GM20000 (cell line): ENCODE measurements around the gene PELI2.

Experiments
- DNase-seq: peaks from one replicate; pipeline ENCODE4 v3.0.0; 2012; ENCODE audit warnings: low spot score
- TF ChIP-seq, protein P1 (sequence below): IDR thresholded peaks from 2 replicates; pipeline ENCODE4 v1.5.1; 2012; ENCODE audit warnings: mild to moderate bottlenecking, control low read depth; ENCODE audit errors: extremely low read depth, missing control alignments

The PELI2 gene

DNA sequence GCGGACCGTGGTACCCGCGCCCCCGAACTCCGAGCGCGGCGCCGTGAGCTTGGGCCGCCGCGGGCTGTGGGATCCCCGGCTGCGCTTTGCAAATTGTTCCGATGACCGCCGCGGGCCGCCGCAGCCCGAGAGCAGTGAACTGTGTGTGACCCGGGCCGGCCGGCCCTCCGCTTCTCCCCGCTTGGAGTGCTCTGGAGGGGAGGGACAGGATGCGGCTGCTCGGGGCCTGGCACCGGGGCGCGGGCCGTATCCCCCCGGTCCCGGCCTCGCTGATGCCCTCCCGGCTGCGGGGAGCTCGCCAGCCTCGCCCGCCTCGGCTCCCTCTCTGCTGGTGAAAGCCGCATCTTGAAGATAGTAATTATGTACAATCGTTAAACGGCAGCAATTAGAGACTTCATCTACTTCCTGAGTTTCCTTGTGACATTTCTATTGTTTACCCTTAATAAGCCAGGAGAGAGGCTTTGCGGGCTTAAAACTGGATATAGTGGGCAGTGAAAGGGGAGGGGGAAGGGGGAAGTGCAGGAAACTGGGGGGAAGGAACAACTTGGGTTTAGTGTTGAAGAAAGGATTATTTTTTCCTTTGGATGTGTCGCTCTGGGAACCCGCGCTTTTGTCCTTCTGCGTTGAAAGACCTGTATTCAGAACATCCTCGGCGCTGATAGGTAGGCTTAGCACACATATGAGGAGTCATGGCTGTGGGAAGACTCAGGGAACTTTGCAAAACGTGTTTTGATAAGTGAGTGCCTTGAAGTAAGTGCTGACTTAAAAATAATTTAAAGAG lies 1.2 kb downstream of the PELI2 start:
- DNase-seq = peak; percentile 54
- TF ChIP-seq, protein P1, sequence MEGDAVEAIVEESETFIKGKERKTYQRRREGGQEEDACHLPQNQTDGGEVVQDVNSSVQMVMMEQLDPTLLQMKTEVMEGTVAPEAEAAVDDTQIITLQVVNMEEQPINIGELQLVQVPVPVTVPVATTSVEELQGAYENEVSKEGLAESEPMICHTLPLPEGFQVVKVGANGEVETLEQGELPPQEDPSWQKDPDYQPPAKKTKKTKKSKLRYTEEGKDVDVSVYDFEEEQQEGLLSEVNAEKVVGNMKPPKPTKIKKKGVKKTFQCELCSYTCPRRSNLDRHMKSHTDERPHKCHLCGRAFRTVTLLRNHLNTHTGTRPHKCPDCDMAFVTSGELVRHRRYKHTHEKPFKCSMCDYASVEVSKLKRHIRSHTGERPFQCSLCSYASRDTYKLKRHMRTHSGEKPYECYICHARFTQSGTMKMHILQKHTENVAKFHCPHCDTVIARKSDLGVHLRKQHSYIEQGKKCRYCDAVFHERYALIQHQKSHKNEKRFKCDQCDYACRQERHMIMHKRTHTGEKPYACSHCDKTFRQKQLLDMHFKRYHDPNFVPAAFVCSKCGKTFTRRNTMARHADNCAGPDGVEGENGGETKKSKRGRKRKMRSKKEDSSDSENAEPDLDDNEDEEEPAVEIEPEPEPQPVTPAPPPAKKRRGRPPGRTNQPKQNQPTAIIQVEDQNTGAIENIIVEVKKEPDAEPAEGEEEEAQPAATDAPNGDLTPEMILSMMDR = no peak

DNA sequence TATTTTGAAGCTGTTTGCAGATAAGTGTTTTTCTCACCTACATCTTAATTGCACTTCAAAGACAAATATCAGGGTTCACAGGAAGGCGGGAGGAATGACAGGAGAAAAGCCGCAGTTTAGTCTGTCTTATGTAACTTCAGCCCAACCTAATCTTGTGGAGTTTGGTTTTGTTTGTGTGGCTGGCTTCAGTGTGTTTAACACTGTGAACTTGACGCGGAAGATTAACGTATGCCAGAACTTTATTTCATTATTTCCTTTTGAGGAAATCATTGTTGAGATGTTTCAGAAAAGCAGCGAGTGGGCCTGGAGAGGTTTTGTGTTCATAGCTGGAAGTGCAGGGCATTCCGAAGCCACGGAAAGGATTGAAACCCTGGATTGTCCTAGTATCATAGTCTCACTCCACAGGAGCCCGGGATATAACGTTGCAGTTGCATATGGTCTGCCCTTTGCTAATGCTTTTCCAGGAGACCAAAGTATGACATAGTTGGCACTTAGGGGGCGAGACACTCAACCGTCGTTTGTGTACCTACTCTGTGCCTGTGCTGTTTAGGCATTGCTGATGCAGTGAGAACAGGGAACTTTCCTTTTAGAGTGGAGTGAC lies 2.0 kb downstream of the PELI2 start:
- TF ChIP-seq, protein P1 = no peak
- no peak for DNase-seq

DNA sequence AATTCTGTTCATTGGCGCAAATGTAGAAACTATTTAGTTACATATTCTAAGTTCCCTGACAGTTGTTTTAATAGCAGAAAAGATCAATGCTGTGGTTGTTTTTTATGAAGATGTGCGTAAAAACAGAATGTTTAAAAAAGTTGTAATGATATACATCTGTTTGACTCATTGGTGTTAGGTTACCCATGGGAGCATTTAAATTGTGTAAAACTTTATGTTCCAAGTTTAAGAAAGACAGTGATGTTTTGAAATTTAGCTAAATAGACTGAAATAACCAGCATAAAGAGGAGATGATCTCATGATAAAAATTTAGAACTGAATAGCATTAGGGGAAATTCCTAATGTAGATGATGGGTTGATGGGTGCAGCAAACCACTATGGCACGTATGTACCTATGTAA lies 3.6 kb downstream of the PELI2 start:
- DNase-seq = no peak
- TF ChIP-seq, protein P1 = no peak

DNA sequence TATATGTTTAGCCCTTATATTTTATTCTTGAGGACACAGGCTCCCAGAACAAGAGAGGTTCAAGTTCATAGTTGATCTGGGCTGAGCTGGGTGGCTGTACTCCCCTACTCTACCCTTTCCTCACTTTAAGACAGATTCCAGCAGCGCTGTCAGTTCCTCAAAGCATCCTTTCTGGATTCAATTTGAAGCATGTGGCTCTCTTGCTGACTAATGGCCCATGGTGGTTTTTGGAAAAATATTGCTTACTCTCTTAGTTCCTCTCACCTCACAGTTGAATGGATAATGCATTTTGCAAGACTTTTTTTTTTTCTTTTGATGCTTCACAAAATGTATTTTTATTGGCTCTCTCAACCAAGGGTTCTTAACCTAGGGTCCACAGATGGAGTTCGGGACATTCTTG lies 4.1 kb downstream of the PELI2 start:
- TF ChIP-seq, protein P1 = no peak
- no peak for DNase-seq

DNA sequence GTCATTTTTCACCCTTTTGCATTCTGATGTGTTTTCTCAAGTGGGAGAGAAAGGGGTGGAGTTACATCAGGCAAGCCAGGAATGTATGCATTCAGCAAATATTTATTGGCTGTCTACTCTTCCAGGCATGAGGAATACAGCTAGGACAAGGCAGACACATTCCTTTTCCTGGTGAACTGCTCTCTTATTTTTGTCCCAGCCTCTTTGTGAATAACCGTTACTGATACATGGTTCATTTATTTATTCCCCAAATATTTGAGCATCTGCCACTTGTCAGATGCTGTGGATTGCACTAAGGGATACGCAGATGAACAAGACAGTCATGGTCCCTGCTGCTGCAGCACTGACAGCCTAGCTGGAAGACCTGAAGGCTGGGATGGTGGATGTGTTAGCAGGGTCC lies 6.1 kb downstream of the PELI2 start:
- TF ChIP-seq, protein P1 = no peak
- DNase-seq = no peak

DNA sequence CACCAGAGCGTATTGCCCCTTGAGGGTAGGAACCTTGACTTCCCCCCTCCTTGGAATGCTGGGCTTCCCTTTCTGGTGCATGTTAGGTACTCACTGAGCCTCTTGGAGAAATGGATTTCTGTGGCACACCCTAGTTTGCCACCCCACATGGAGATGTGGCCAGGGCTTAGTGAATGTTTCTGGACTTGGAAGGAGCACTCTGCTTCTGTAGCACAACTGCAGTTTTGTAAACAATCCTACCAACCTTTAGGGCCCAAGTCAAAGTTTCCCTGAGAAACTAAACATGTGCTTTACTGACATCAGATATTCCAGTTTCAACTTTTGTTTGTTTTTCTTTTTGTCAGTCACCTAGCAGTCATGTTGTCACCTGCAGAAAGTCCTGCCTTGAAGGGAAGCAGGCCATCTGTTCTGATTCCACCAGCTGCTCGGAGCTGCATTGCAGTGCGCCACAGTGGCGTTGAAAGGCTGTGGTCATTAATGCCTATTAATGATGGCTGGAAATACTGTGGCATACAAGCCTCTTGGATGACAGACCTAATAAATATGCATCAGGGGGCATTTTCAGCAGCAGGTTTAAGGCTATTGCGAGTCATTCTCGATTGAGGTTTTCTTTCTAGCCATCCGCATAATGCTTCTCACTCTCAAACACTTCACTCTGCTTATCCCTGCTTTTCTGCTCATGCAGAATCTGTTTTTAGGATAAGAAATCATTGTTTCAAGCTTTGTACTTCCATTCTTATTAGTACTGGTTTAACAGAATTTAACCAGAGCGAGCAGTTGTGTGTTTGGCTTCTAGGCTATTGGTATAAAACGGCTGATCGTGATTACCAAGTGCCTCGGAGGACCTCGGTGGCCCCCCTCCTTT lies 7.8 kb downstream of the PELI2 start:
- DNase-seq = no peak

DNA sequence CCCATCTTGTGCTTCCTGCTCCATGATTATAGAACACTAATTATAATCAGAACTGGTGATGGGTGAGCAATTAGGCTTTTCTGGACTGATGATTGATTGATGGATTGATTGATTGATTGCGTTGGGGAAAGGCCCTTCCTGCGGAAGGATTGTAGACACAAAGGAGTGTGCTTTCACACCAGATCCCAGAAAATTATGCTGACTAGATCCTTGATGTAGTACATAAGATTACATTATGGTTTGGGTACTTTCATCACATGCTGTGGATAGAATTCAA lies 8.4 kb downstream of the PELI2 start:
- TF ChIP-seq, protein P1 = no peak
- DNase-seq = no peak

More for the DNA sequence above, 7.8 kb downstream of the PELI2 start:
- TF ChIP-seq, protein P1 = no peak
